Astrocyte of the cerebellum (primary cell): ENCODE results near the gene KCTD17.

Experiments
- DNase-seq: peaks from one replicate; pipeline ENCODE4 v3.0.0-alpha.2; 2011; ENCODE audit warnings: low read depth
- H3K4me3 ChIP-seq: 2 replicates; pipeline ENCODE4 v1.5.1; 2011; ENCODE audit warnings: mild to moderate bottlenecking, low read depth, low read length, moderate library complexity
- in situ Hi-C: cut with HindIII; loops from 2 replicates; pipeline ENCODE4 v1.10.0; 2017; ENCODE audit warnings: low sequenced_read_pairs
- TF ChIP-seq, protein P1 (sequence below): IDR thresholded peaks from 2 replicates; pipeline ENCODE4 v1.5.1; 2012; ENCODE audit warnings: low read length, low read depth, moderate library complexity, mild to moderate bottlenecking; ENCODE audit errors: missing control alignments

KCTD17 gene

DNA sequence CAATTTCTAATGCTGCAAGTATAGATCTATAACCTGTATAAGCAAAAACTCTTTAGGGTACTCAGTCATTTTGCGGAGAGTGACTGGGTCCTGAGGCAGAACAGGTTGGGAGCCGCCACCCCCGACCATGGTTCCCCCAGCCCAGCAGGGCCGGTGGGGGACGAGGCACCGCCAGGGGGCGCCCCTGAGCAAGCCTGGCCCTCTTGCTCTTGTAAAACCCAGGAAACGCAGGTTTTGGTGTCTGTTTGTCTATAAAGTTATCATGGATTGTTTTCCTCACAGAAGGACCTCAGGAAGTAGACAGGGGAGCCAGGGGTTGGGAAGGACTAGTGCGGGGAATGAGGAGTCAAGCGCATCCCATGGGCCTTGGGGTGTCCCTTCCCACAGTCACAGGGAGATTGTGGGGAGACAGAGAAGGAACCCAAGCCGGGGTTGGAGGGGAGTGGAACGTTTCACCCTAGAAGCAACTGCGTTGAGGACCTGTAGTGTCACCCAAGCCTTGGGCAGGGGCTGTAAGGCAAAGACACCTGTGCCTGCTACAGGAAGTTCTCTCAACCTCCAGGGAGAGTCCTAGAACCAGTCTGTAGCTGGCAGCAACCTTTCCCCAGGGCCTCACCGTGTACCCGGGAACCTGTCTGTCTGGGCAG, 26.4 kb downstream of the KCTD17 start:
- peak; percentile 6 for DNase-seq
- in situ Hi-C loops: no loop called here
- TF ChIP-seq, protein P1, sequence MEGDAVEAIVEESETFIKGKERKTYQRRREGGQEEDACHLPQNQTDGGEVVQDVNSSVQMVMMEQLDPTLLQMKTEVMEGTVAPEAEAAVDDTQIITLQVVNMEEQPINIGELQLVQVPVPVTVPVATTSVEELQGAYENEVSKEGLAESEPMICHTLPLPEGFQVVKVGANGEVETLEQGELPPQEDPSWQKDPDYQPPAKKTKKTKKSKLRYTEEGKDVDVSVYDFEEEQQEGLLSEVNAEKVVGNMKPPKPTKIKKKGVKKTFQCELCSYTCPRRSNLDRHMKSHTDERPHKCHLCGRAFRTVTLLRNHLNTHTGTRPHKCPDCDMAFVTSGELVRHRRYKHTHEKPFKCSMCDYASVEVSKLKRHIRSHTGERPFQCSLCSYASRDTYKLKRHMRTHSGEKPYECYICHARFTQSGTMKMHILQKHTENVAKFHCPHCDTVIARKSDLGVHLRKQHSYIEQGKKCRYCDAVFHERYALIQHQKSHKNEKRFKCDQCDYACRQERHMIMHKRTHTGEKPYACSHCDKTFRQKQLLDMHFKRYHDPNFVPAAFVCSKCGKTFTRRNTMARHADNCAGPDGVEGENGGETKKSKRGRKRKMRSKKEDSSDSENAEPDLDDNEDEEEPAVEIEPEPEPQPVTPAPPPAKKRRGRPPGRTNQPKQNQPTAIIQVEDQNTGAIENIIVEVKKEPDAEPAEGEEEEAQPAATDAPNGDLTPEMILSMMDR: peak; percentile 99
- no peak overlapping the region for H3K4me3 ChIP-seq

DNA sequence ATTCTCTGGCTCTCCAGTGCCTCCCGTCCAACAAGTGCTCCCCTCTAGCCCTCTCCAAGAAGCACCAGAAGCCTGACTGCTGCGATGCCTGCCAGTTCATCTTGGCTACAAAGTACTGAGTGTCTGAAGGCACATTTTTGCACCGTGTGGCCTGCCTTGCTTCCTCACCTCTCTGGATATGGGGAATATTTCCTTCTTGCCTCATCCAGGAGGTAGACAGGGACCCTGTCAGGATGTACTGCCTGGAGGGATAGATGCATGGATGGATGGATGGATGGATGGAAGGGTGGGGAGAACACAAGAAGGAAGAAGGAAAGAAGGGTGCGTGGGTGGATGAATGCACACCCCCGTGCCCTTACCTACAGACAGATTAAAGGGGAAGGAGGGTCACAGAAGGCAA, 27.6 kb downstream of the KCTD17 start:
- in situ Hi-C loops: no loop called here
- no peak overlapping the region for H3K4me3 ChIP-seq
- TF ChIP-seq, protein P1: no peak
- no peak for DNase-seq

DNA sequence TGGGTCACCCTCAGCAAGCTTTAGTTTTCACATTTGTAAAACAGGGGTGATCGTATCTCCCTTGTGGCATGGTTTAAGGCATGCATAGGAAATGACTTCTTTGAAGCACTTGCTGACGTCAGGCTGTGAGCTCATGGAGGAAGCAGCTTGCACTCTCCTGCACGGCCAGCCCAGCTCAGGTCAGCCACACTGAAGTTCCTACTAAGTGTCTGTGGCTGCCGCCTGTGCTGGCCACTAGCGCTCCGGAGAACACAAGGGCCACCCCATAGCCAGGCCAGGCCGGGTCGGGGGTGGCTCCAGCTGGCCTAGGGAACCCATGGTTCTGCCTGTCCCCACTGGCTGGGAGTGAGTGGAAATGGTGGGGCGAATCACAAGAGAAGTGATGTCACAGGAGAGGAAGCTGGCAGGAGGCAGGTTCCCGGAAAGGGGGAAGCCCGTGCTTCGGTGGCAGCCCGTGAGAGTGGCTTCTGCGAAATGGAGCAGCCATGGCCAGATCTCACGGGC, 28.2 kb downstream of the KCTD17 start:
- in situ Hi-C loops: no loop called here
- H3K4me3 ChIP-seq: no peak overlapping the region
- TF ChIP-seq, protein P1: no peak
- no peak for DNase-seq

DNA sequence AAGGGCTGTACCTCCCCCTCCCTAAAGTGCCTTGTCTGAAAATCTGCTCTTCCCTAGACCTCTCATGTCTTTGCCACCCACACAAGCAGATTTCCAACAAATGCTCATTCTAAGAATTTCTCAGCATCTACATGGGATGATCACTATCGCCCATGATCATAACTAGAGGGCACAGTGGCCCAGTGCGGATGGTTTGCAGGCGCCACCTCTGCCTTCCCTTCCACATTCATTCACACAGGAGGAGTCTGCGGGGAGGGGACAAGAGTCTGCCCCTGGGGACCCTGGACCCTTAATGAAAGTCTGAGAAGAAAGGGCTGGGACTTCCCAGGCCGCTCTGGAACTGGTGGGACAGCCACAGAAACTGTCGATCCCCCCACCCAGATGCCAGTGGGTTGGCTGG, 28.9 kb downstream of the KCTD17 start:
- in situ Hi-C loops: no loop called here
- TF ChIP-seq, protein P1: no peak
- no peak for DNase-seq
- H3K4me3 ChIP-seq: no peak overlapping the region

DNA sequence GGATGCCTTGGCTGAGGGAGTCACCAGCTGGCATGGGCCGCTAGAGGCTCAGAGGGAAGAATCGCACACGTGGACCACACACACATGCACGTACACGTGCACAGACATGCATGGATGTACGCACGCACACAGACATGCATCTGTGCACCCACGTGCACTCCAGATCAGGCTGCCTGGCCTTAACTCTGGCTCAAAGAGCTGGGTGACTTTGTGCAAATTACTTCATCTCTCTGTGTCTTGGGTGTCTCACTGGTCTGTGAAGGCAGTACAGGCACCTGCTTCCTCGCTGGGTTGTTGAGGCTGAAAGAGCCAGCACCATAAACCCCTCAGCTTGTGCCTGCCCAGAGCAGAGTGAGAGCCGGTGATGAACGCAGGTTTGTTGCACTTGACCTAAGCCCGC, 29.3 kb downstream of the KCTD17 start:
- in situ Hi-C loops: no loop called here
- TF ChIP-seq, protein P1: no peak
- no peak for DNase-seq
- H3K4me3 ChIP-seq: no peak overlapping the region

DNA sequence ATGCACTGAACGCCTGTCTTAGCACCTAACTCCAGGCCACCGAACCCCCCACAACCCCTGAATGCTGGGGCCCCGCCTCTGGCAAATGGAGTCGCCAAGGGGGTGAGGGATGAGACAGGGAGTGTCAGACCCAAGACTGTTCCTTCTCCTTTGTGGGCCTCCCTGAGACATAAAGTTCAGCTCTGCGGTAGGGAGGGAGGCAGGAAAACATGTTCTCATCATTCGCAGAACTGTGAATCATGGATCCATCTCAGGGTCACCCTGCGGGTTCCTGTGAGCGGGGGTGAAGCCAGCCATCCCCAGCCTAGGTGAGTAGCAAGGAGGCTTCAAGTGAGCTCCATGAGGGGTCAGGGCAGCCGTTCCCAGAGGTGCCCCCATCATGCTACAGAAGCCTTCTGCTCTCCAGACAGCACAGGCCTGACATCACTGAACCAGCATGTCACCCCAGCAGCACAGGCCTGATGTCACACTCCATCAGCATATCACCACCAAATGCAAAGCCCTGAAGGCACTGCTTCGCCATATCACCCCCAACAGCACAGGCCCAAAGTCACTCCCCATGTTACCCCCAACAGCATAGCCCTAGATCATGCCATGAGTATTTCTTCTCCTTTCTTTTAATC, 30.8 kb downstream of the KCTD17 start:
- TF ChIP-seq, protein P1: no peak

More for the DNA sequence above, 30.8 kb downstream of the KCTD17 start:
- H3K4me3 ChIP-seq: no peak overlapping the region
- in situ Hi-C loops: no loop called here
- DNase-seq: no peak
